K562 (cell line): ENCODE measurements around the gene RIPK4. TPM values are rescaled to one million over a fixed set of nuclear protein-coding genes. Genes with fewer than 3 reads are reported as not detected.

Experiments
- ATAC-seq: fragments of 200-7000 bp; cut with Tn5 transposase; 3 replicates; pipeline ENCODE4 v1.9.1; 2020; ENCODE audit warnings: moderate library complexity
- BruUV-seq: library from RNA; stranded (reverse); fragments of 400-500 nt; replicated peaks from 2 replicates; lab custom pipeline; 2021; lab: Mats Ljungman, UMichigan
- CTCF ChIA-PET: fragments of 300-600 bp; formaldehyde crosslinking; extraction: SDS; loops from one replicate; lab custom pipeline; 2021; ENCODE audit warnings: low intra/inter-chr PET ratio; lab: Yijun Ruan, JAX
- POLR2A ChIA-PET: fragments of 300-600, 350-650 bp; sonication (Branson Sonifier 250); formaldehyde crosslinking; extraction: SDS; loops from one replicate; lab custom pipeline; 2021; ENCODE audit warnings: antibody characterized with exemption, inconsistent platforms; lab: Yijun Ruan, JAX
- DNase-seq, 4 experiments: peaks; one replicate each; pipeline versions ENCODE4 v3.0.0 to v3.0.0-alpha.2; 2011 to 2018; ENCODE audit warnings: low spot score in 3 of 4, mixed read lengths in 3 of 4; ENCODE audit errors: extremely low read depth in 1 of 4
- FAIRE-seq: peaks from 2 replicates; lab custom pipeline; 2011; peaks lifted over from hg19 to GRCh38; lab: Jason Lieb, UNC
- H2AFZ ChIP-seq: 2 replicates; pipeline ENCODE4 v1.6.0; 2011; ENCODE audit warnings: low read depth, low read length, control low read depth, inconsistent platforms
- H3K27ac ChIP-seq: fragments of 200-600 bp; 3 replicates; pipeline ENCODE4 v1.8.0; 2011; ENCODE audit warnings: low read depth, mild to moderate bottlenecking, control low read depth, inconsistent platforms, low read length, moderate library complexity, mixed read lengths; ENCODE audit errors: extremely low read depth
- H3K27me3 ChIP-seq, 2 experiments: fragments of 300-600 bp in 1 of 2; 2 replicates in 1 of 2; 3 replicates in 1 of 2; pipeline versions ENCODE4 v1.6.0 to v1.8.0; 2011; ENCODE audit warnings: inconsistent platforms in 2 of 2, low read length in 2 of 2, mild to moderate bottlenecking in 1 of 2, mixed read lengths in 1 of 2, moderate library complexity in 1 of 2; ENCODE audit not compliant: control insufficient read depth in 2 of 2, insufficient read depth in 2 of 2
- H3K36me3 ChIP-seq: fragments of 300-600 bp; 3 replicates; pipeline ENCODE4 v1.8.0; 2011; ENCODE audit warnings: mild to moderate bottlenecking, low read length, inconsistent platforms; ENCODE audit not compliant: control insufficient read depth, insufficient read depth
- H3K4me1 ChIP-seq, 2 experiments: fragments of 200-600 bp in 1 of 2; replicated peaks in 1 of 2; 2 replicates in 1 of 2; 3 replicates in 1 of 2; pipeline versions ENCODE4 v1.5.1 to v1.8.0; 2011; ENCODE audit warnings: inconsistent platforms in 2 of 2, low read length in 2 of 2, mild to moderate bottlenecking in 1 of 2, mixed read lengths in 1 of 2, moderate library complexity in 1 of 2; ENCODE audit not compliant: control insufficient read depth in 2 of 2, insufficient read depth in 2 of 2
- H3K4me2 ChIP-seq: 2 replicates; pipeline ENCODE4 v1.6.1; 2011; ENCODE audit warnings: low read length, control low read depth, inconsistent platforms, mixed read lengths; ENCODE audit not compliant: insufficient read depth
- H3K4me3 ChIP-seq: fragments of 200-600 bp; sonication (generic), shearing (Covaris generic); 2 replicates; pipeline ENCODE4 v1.5.1; 2016; ENCODE audit warnings: control low read depth, inconsistent platforms
- H3K79me2 ChIP-seq: fragments of 200-600 bp; 3 replicates; pipeline ENCODE4 v1.8.0; 2011; ENCODE audit warnings: low read length, inconsistent platforms; ENCODE audit not compliant: control insufficient read depth, insufficient read depth
- H3K9ac ChIP-seq, 2 experiments: 2 replicates each; pipeline versions ENCODE4 v1.6.0 to v1.6.1; 2011; ENCODE audit warnings: low read depth in 2 of 2, low read length in 2 of 2, control low read depth in 1 of 2, inconsistent platforms in 1 of 2, mild to moderate bottlenecking in 1 of 2, mixed read lengths in 1 of 2; ENCODE audit not compliant: insufficient read depth in 1 of 2
- H3K9me1 ChIP-seq: one replicate; pipeline ENCODE4 v1.6.0; 2011; ENCODE audit warnings: inconsistent platforms, mild to moderate bottlenecking, low read length, moderate library complexity; ENCODE audit not compliant: control insufficient read depth, insufficient read depth
- H3K9me3 ChIP-seq: replicated peaks from 2 replicates; pipeline ENCODE4 v1.5.1; 2011; ENCODE audit warnings: low read depth, low read length, inconsistent platforms; ENCODE audit not compliant: control insufficient read depth, insufficient read depth
- H4K20me1 ChIP-seq: replicated peaks from 2 replicates; pipeline ENCODE4 v1.6.1; 2011; ENCODE audit warnings: low read length, inconsistent platforms, mixed read lengths; ENCODE audit not compliant: control insufficient read depth, insufficient read depth
- CCNT2 ChIP-seq: IDR thresholded peaks from 2 replicates; pipeline ENCODE4 v1.6.1; 2011; ENCODE audit warnings: borderline replicate concordance, low read depth, mild to moderate bottlenecking, moderate library complexity, mixed read lengths, low read length; ENCODE audit not compliant: insufficient read length; ENCODE audit errors: extremely low read depth
- NFYB ChIP-seq: IDR thresholded peaks from 2 replicates; pipeline ENCODE4 v1.6.1; 2011; ENCODE audit warnings: mild to moderate bottlenecking, moderate library complexity; ENCODE audit not compliant: insufficient read length; ENCODE audit errors: extremely low read depth
- PKNOX1 ChIP-seq: fragments of 450-650 bp; IDR thresholded peaks from 2 replicates; pipeline ENCODE4 v1.6.1; 2016
- SMARCB1 ChIP-seq: IDR thresholded peaks from 2 replicates; pipeline ENCODE4 v1.6.1; 2011; ENCODE audit warnings: improper control_type of control experiment, low read depth; ENCODE audit not compliant: insufficient read length
- STAG1 ChIP-seq: sonication (generic); formaldehyde crosslinking; IDR thresholded peaks from 2 replicates; pipeline ENCODE4 v1.5.0; 2020; ENCODE audit warnings: missing genetic modification reagents, borderline replicate concordance
- ZNF121 ChIP-seq: sonication (generic); formaldehyde crosslinking; conservative IDR thresholded peaks from 2 replicates; pipeline ENCODE4 v1.8.0; 2022; ENCODE audit warnings: missing genetic modification reagents
- WGBS: fragments of 100-300 bp; shearing (Covaris generic); methylation state at CpG from one replicate; pipeline ENCODE4 v1.1.6; 2016; ENCODE audit warnings: low coverage, mixed read lengths; ENCODE audit not compliant: insufficient coverage; ENCODE audit errors: missing lambda C conversion rate; 5-methylcytosine and 5-hydroxymethylcytosine counted together
- in situ Hi-C: fragments of 300-500 bp; cut with MboI; formaldehyde crosslinking; loops from 4 replicates; pipeline ENCODE4 v1.15.0; 2018; ENCODE audit warnings: inconsistent platforms, mixed read lengths
- intact Hi-C: fragments of 100-400 bp; cut with micrococcal nuclease; formaldehyde crosslinking; loops from 2 replicates; pipeline ENCODE4 v1.14.2; 2022
- polyA plus RNA-seq, 8 experiments: library from polyadenylated mRNA; depleted of rRNA in 4 of 8; stranded (reverse) in 5 of 8; unstranded in 3 of 8; fragments of >200 nt; fragmentation: Nextera tagmentation in 2 of 8; fragmentation: Illumina TruSeq in 1 of 8; extraction: Ambion mirVana in 2 of 8; extraction: Trizol in 1 of 8; gene quantifications; 2 replicates each; pipeline versions ENCODE4 v1.2.1 to v1.2.3, GENCODE V29; 2011 to 2014; ENCODE audit warnings: inconsistent platforms in 1 of 8, missing spikeins in 1 of 8
- total RNA-seq, 7 experiments: library from RNA; depleted of rRNA in 6 of 7; stranded (reverse); fragments of >200 nt in 6 of 7; fragmentation: Illumina TruSeq in 2 of 7; extraction: Trizol in 2 of 7; gene quantifications; 2 replicates each; pipeline versions ENCODE4 v1.2.1 to v1.2.3, GENCODE V29; 2011 to 2021; ENCODE audit warnings: low replicate concordance in 1 of 7
- TF ChIP-seq, protein P1 (sequence below): fragments of 450-650 bp; formaldehyde crosslinking; IDR thresholded peaks from 2 replicates; pipeline ENCODE4 v1.4.0; 2020; ENCODE audit warnings: mild to moderate bottlenecking, mixed read lengths

The RIPK4 gene
- total and polyA plus RNA-seq, 9 of the 15 experiments (the other 6 are each of a cell fraction or from before 2014, with no cell fraction given), result not detected

- Histone ChIP-seq H3K4me1 (peaks cover 0 to 12% of the 10 kb centered on the region in 2 experiments; a peak in 2 of 5 replicates), H3K27me3 (peaks cover 60 to 65% of the 10 kb centered on the region in 2 experiments), H3K9me3 (no peaks in the 10 kb centered on the region), H3K9me1 (no peaks in the 10 kb centered on the region), H3K4me3 (no peak overlapping the region), H4K20me1 (peaks cover 13% of the 10 kb centered on the region; the same call in 1 of the 2 replicates), H2AFZ (no peak overlapping the region), H3K4me2 (no peak overlapping the region), H3K36me3 (no peaks in the 10 kb centered on the region), H3K9ac (no peak overlapping the region), H3K79me2 (no peaks in the 10 kb centered on the region), H3K27ac (no peak overlapping the region)
- no TSS peak for BruUV-seq
- in situ Hi-C loops (no loop called here), intact Hi-C loops (loop anchor here (10.0 kb wide), 1 partner anchor 490 kb away; no protein-coding TSS in a partner anchor)
- ChIA-PET POLR2A (interaction anchor here (1.0 kb wide), 2 partner anchors 11 to 29 kb away, joined by 3 to 5 read pairs; no protein-coding TSS in a partner anchor), CTCF (no interaction called here)
- no peak for ATAC-seq
- no peak for DNase-seq
- WGBS, result 3% methylated on average over 3 of the region's 3 CpGs
- TF ChIP-seq SMARCB1 (no peak), ZNF121 (CRISPR knock-in tag) (no peak), CCNT2 (no peak), PKNOX1 (no peak), NFYB (no peak), STAG1 (CRISPR knock-in tag) (no peak)
- TF ChIP-seq, protein P1, sequence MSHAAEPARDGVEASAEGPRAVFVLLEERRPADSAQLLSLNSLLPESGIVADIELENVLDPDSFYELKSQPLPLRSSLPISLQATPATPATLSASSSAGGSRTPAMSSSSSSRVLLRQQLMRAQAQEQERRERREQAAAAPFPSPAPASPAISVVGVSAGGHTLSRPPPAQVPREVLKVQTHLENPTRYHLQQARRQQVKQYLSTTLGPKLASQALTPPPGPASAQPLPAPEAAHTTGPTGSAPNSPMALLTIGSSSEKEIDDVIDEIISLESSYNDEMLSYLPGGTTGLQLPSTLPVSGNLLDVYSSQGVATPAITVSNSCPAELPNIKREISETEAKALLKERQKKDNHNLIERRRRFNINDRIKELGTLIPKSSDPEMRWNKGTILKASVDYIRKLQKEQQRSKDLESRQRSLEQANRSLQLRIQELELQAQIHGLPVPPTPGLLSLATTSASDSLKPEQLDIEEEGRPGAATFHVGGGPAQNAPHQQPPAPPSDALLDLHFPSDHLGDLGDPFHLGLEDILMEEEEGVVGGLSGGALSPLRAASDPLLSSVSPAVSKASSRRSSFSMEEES (CRISPR knock-in tag), result no peak
- FAIRE-seq, result no peak
Observed at GRCh38 chr21:41775149-41775472, 8.3 kb upstream of the RIPK4 start.
